Upper lobe of left lung (tissue), 4 donors: ENCODE measurements around the gene GPR15.

Experiments used
- EP300 ChIP-seq, 4 donors: sonication (generic); formaldehyde crosslinking; IDR thresholded peaks; one replicate each; pipeline ENCODE4 v1.5.1; 2017; ENCODE audit warnings: antibody characterized with exemption in 4 of 4, control low read depth in 2 of 4
- POLR2AphosphoS5 ChIP-seq, 2 donors: sonication (generic); formaldehyde crosslinking; IDR thresholded peaks; one replicate each; pipeline ENCODE4 v1.5.1; 2017; ENCODE audit warnings: antibody characterized with exemption in 2 of 2
- TF ChIP-seq, protein P1 (sequence below), 6 experiments: fragments of 450-650 bp in 4 of 6; fragments of 200-600 bp in 2 of 6; sonication (generic) in 2 of 6; IDR thresholded peaks; one replicate each; pipeline ENCODE4 v1.5.1; 2016 to 2019; ENCODE audit warnings: antibody characterized with exemption in 6 of 6

DNA sequence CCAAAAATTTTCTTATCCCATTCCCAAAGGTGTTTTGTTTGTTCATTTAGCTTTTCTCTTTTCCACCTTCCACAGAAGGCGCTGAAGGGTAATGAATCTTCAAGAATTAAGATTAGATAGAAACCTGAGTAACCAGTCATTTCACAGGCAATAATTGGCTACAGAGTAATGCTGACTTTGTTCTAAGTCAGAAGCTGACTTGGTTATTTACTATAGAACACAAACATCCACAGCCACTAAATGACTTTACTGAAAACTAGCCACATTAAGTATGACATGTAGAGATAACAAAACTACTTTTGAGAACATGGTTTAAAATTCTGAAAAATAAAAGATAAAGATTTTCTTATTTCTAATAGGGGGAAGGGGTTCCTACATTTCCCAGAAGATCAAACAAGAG lies 16.8 kb upstream of the GPR15 start:
- no peak for TF ChIP-seq POLR2AphosphoS5 (IDR thresholded peaks at IDR 0.05)
- TF ChIP-seq, protein P1, sequence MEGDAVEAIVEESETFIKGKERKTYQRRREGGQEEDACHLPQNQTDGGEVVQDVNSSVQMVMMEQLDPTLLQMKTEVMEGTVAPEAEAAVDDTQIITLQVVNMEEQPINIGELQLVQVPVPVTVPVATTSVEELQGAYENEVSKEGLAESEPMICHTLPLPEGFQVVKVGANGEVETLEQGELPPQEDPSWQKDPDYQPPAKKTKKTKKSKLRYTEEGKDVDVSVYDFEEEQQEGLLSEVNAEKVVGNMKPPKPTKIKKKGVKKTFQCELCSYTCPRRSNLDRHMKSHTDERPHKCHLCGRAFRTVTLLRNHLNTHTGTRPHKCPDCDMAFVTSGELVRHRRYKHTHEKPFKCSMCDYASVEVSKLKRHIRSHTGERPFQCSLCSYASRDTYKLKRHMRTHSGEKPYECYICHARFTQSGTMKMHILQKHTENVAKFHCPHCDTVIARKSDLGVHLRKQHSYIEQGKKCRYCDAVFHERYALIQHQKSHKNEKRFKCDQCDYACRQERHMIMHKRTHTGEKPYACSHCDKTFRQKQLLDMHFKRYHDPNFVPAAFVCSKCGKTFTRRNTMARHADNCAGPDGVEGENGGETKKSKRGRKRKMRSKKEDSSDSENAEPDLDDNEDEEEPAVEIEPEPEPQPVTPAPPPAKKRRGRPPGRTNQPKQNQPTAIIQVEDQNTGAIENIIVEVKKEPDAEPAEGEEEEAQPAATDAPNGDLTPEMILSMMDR (IDR thresholded peaks at IDR 0.05), result no peak
- TF ChIP-seq EP300 (IDR thresholded peaks at IDR 0.05), result no peak
